Activated T-helper 17 cell treated with anti-CD3 and anti-CD28 coated beads, Interleukin-2, amount 50 U/mL, for 72 hours (primary cell): ENCODE measurements around the gene CTTN. TPM values are rescaled to one million over a fixed set of nuclear protein-coding genes. Genes with fewer than 3 reads are reported as not detected.

ENCODE experiments used
- ATAC-seq: fragments of 150-1000 bp; cut with Tn5 transposase; replicated peaks from 2 replicates; pipeline ENCODE4 v1.10.0; 2021; ENCODE audit warnings: mild to moderate bottlenecking, moderate library complexity
- H3K27ac Mint-ChIP-seq: one replicate; pipeline ENCODE4 v1.8.0; 2022; ENCODE audit warnings: mixed read lengths
- H3K27me3 Mint-ChIP-seq: one replicate; pipeline ENCODE4 v1.8.0; 2022; ENCODE audit warnings: mixed read lengths
- H3K36me3 Mint-ChIP-seq: one replicate; pipeline ENCODE4 v1.8.0; 2022; ENCODE audit warnings: low read depth, mild to moderate bottlenecking, mixed read lengths
- H3K4me1 Mint-ChIP-seq: one replicate; pipeline ENCODE4 v1.8.0; 2022; ENCODE audit warnings: mixed read lengths
- H3K4me3 Mint-ChIP-seq: one replicate; pipeline ENCODE4 v1.8.0; 2022; ENCODE audit warnings: mild to moderate bottlenecking, mixed read lengths
- H3K9me3 Mint-ChIP-seq: one replicate; pipeline ENCODE4 v1.8.0; 2022; ENCODE audit warnings: mixed read lengths
- total RNA-seq, 2 donors: library from RNA; stranded (reverse); gene quantifications; one replicate each; pipeline ENCODE4 v1.2.3, GENCODE V29; 2022

Gene CTTN
- total RNA-seq, 2 donors from 2014 or later: 8.7 to 36.1 TPM

DNA sequence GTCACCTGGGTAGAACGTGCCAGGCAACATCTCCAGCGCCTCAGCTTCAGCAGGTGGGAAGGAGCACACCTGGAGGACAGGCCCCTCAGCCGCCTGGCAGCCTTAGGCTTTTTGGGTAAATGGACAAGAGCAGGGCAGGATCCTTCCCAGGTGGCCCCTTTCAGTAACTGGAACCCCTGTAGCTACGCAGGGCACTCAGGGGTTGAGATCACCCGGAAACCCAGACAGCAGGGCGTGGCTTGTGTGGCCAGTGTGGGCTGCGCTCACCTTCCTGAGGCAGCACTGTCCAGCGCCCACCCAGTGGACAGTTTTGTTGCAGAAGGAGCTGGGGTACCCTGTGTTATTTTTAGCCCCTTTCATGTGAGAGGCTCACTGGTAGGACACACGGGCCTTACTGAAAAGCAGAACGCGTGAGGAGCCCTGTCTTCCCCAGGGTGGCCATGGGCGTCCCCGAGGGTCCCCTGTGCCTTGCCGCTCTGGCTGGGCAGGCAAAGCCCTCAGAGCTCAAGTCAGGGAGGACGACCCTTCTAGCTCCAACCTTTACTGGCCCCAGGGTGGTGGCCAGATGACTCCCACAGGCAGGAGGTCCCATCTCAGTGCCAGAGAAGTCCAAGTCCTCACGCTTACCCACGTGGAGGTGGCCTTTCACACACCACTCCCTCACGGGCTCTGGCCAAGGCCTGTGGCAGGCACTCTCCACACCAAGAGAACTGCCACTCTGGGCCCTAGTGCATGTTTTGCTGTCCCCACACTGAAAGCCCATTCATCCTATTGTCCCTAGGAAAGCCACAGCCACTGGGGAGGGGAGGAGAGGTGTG, 75.8 kb downstream of the CTTN start:
- H3K27ac Mint-ChIP-seq: no peak overlapping the region
- H3K27me3 Mint-ChIP-seq: peaks cover 5% of the 10 kb centered on the region
- H3K4me3 Mint-ChIP-seq: no peak overlapping the region
- ATAC-seq: no peak
- no peaks in the 10 kb centered on the region for H3K9me3 Mint-ChIP-seq
- peaks cover 3% of the 10 kb centered on the region for H3K4me1 Mint-ChIP-seq
- no peaks in the 10 kb centered on the region for H3K36me3 Mint-ChIP-seq

DNA sequence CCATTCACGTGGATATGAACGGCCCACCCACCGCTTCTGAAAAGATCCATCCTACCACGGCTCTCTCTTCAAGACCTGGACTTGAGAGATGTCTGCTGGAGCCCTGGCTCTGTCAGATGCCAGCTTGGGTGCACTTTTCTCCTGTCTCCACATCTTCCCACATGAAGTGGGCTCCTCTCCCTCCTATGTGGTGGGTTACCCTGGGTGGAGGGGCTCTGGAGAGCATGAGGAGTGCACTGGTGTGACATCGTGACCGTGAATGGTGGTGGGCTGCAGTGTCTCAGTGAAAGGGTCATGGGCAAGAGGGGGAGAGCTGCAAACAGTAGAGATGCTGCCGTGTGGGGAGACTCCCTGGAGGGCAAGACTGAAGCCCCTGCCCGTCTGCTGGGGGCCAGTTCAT, 76.4 kb downstream of the CTTN start:
- Mint-ChIP-seq H3K4me1 (peaks cover 3% of the 10 kb centered on the region), H3K9me3 (no peaks in the 10 kb centered on the region), H3K27ac (no peak overlapping the region), H3K27me3 (peaks cover 5% of the 10 kb centered on the region), H3K4me3 (no peak overlapping the region), H3K36me3 (no peaks in the 10 kb centered on the region)
- no peak for ATAC-seq

DNA sequence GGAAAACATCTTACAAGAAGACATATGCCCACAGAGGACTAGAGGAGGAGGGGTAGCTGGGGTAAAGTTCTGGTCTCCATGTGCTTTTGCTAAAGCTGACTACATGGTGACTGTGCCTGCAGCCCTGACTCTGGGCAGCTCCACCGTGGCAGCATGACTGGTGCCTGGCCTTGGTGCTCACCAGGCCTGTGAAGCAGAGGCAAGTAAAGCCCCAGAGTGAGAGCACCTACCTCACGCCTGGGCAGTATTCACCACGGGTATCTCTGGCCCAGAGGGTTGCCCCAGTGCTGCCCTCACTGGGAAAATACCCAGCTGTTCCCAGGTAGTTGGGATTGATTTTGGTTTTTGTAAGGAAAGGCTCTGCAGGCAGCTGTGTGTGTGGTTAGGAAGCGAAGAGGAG, 78.3 kb downstream of the CTTN start:
- Mint-ChIP-seq H3K9me3 (no peaks in the 10 kb centered on the region), H3K4me1 (no peaks in the 10 kb centered on the region), H3K36me3 (no peaks in the 10 kb centered on the region), H3K27me3 (no peaks in the 10 kb centered on the region), H3K27ac (no peak overlapping the region), H3K4me3 (no peak overlapping the region)
- ATAC-seq: no peak

DNA sequence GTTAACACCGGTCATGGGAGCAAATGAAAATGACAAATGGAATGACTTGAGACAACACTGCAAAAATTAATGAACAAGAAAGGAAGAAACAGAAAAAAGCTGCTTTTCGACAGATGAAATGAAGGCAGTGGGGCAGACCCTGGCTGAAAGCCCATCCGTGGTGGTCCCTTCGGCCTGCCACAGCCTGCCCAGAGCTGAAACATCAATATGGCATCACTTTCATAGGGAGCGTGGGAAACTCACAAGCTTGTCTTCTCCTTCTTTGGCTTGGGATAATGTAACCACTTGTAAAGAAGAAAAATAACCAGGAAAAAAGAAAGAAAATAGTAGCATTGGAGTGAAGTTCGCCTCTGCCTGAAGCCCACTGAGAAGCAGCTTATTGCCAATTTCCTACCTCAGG, 78.8 kb downstream of the CTTN start:
- H3K4me3 Mint-ChIP-seq: no peak overlapping the region
- no peaks in the 10 kb centered on the region for H3K4me1 Mint-ChIP-seq
- no peaks in the 10 kb centered on the region for H3K9me3 Mint-ChIP-seq
- no peak overlapping the region for H3K27ac Mint-ChIP-seq
- no peaks in the 10 kb centered on the region for H3K27me3 Mint-ChIP-seq
- ATAC-seq: no peak
- no peaks in the 10 kb centered on the region for H3K36me3 Mint-ChIP-seq

DNA sequence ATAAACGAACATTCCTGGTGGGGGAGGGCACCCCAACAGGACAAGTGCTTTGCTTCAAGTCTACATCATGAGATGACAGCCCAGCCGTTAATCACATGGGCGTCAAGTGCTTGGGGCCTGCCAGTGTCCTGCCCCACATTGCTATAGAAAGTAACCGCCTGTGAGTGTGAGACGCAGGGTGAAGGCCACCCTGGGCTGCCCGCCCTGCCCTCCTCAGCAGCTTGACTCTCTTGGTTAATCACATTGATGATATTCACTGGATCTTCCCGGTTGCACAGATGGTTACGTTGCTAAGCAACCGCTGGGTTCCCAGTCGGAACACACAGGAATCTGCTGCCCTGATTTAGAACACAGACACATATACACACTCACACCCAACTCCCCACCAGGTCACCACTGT, 79.3 kb downstream of the CTTN start:
- ATAC-seq: no peak
- no peaks in the 10 kb centered on the region for H3K4me1 Mint-ChIP-seq
- H3K9me3 Mint-ChIP-seq: no peaks in the 10 kb centered on the region
- H3K4me3 Mint-ChIP-seq: no peak overlapping the region
- no peaks in the 10 kb centered on the region for H3K27me3 Mint-ChIP-seq
- no peak overlapping the region for H3K27ac Mint-ChIP-seq
- H3K36me3 Mint-ChIP-seq: no peaks in the 10 kb centered on the region

DNA sequence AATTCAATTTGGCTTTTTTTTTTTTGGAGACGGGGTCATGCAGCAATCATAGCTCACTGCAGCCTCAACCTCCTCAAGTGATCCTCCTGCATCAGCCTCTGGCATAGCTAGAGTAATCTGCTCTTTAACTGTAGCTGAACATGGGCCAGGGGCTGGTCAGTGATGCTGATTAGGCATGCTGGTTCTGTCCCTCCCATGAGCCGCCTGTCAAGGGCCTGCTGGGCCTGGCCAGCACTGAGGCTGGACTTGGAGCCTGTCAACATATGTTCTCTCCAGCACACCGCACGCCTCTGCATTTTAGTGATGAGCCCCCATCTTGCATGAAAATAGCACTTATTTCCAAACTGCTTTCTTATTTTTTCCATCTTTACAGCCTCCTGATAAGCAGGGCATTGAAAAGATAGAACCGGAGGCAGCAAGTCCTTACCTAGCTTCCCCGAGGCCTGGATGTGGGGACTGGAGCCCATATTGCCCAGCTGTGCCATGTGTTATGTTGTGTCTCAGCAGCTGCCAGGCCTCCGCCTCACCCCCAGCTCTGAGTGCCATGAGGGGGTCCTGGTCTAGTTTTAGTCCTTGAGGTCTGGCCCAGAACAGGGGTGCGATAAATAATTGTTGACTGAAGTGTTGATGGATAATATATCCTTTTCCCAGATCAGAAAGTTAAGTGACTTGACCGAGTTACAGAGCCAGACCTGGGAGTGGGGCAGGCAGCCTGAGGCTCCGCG, 80.0 kb downstream of the CTTN start:
- no peaks in the 10 kb centered on the region for H3K27me3 Mint-ChIP-seq
- H3K9me3 Mint-ChIP-seq: no peaks in the 10 kb centered on the region
- H3K36me3 Mint-ChIP-seq: no peaks in the 10 kb centered on the region
- no peak overlapping the region for H3K4me3 Mint-ChIP-seq
- ATAC-seq: no peak
- no peak overlapping the region for H3K27ac Mint-ChIP-seq
- H3K4me1 Mint-ChIP-seq: no peaks in the 10 kb centered on the region

DNA sequence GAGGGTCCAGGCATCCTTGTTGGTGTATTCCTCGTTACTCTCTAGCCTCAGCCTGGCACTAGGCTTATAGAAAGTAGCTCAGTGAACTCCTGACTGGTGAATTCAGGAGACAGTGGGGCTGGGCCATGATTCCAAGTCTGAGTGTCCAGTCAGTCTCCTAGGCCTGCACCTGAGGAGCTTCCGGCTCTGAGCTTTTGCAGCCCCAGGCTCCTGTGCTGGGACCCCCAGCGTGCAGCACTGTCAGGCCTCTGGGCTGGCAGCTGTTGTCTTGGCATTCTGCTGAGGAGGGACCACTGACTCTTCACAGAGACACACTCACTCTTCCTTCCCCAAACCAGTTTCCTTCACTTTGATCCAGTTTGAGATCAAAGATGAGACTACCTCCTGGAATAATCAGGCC, 82.4 kb downstream of the CTTN start:
- Mint-ChIP-seq H3K4me1 (no peaks in the 10 kb centered on the region), H3K27ac (no peak overlapping the region), H3K9me3 (no peaks in the 10 kb centered on the region), H3K4me3 (no peak overlapping the region), H3K27me3 (no peaks in the 10 kb centered on the region), H3K36me3 (no peaks in the 10 kb centered on the region)
- no peak for ATAC-seq

DNA sequence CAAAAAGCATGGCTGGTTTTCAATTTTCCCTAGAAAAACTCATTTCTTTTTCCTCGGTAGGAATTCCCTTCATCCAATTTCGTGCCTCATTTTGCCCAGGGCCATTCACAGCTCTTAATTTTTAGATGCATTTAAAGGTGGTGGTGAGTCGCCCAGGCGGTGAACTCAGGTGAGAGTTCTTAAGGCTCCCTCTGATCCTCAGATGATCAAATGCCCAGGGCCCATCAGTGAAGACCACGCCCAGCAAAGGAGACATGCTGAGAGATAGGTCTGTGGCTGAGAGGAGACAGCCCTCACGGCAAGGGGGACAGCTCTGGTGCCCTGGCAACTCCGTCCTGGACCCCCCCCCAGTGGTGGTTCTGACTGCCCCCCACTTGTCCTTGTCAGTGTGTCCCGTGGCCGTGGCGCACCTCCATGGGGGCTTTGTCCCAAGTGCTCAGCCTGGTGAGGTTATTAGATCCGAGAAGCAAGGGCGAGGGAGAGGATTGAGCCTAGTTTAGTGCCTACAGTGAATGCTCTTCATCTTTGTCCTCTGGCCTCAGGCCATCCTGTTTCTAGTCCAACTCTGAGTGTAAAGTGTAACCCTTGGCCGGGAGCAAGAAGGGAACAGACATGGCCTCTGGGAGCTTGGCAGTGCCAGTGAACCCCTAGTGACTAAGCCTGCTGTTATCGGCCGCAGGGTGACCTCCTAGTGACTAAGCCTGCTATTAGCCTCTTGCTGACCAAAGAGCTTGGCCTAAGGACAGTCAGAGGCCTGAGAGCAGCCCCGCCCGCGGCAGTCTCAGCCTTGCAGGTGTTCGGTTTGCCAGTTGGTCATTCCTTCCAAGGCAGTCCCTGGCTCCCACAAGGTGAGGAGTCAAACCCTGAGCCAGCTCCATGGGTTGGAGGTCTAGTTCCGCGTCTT, 83.5 kb downstream of the CTTN start:
- Mint-ChIP-seq H3K4me1 (no peaks in the 10 kb centered on the region), H3K36me3 (no peaks in the 10 kb centered on the region), H3K27me3 (no peaks in the 10 kb centered on the region), H3K27ac (no peak overlapping the region), H3K4me3 (no peak overlapping the region), H3K9me3 (no peaks in the 10 kb centered on the region)
- no peak for ATAC-seq

DNA sequence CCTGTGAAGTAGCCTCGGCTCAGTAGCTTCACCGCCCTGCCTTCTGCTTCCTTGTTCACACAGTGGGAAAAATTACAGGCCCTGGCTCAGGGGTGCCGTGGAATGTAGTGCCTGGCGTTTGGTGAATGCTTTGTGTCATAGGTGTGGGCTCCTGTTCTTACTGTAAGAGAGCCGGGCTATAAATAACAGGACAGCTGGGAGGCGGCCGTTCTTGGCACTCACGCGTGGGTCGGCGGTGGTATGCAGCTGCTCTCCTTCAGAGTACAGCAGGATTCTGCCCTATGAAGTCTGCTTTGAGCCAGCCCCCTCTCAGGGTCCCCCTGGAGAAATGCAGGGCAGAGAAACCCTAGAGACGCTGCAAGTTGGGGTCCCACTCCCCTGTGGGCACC, 84.2 kb downstream of the CTTN start:
- no peak overlapping the region for H3K4me3 Mint-ChIP-seq
- no peak for ATAC-seq
- no peaks in the 10 kb centered on the region for H3K4me1 Mint-ChIP-seq
- no peak overlapping the region for H3K27ac Mint-ChIP-seq
- H3K36me3 Mint-ChIP-seq: no peaks in the 10 kb centered on the region
- H3K27me3 Mint-ChIP-seq: peaks cover under 1% of the 10 kb centered on the region
- H3K9me3 Mint-ChIP-seq: no peaks in the 10 kb centered on the region

DNA sequence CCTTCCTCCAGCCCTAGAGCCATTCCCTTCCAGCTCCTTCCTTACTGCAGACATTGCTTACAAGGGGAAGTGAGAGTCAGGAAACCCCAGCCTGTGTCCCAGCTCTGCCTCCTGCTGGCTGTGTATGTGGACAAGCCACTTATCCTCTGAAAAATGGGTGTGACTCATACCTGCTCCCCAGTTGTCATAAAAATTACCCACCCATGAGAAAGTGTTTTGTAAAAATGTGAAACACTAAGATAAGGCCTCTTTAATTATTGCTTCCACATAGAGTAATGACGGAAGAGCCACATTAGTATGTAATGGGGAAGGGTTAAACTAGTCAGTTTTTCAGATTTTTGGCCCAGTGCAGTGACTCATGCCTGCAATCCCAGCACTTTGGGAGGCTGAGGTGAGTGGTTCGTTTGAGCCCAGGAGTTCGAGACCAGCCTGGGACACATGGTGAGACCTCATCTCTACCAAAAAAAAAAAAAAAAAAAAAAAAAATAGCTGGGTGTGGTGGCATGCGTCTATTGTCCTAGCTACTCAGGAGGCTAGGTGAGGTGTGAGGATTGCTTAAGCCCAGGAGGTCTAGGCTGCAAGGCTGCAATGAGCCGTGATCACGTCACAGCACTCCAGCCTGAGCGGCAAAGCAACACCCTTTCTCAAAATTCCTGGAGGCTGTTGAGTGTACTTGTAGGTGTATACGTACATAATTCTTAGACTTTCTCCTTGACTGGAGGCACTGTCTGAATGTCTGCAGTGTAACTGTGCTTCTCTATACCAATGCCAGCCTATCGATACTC, 84.9 kb downstream of the CTTN start:
- Mint-ChIP-seq H3K36me3 (no peaks in the 10 kb centered on the region), H3K9me3 (no peaks in the 10 kb centered on the region), H3K27me3 (peaks cover 3% of the 10 kb centered on the region), H3K4me1 (no peaks in the 10 kb centered on the region), H3K4me3 (no peak overlapping the region), H3K27ac (no peak overlapping the region)
- no peak for ATAC-seq

DNA sequence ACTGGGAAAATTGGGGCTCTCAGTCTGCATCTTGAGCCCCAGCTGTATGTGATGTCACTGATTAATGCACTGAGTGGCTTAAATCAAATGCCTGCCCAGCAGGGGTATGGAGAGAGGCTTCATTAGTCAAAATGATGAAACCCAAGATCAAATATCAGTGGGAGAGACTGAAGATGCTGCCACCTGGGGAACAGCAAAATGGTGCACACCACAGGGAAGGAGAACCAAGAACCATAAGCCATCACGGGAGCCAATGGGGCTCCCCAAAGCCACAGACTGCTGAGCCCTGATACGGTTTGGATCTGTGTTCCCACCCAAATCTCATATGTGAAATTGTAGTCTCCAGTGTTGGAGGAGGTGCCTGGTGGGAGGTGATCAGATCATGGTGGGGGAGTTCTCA, 85.6 kb downstream of the CTTN start:
- Mint-ChIP-seq H3K36me3 (no peaks in the 10 kb centered on the region), H3K27me3 (peaks cover 3% of the 10 kb centered on the region), H3K9me3 (no peaks in the 10 kb centered on the region), H3K27ac (no peak overlapping the region), H3K4me3 (no peak overlapping the region), H3K4me1 (no peaks in the 10 kb centered on the region)
- no peak for ATAC-seq

DNA sequence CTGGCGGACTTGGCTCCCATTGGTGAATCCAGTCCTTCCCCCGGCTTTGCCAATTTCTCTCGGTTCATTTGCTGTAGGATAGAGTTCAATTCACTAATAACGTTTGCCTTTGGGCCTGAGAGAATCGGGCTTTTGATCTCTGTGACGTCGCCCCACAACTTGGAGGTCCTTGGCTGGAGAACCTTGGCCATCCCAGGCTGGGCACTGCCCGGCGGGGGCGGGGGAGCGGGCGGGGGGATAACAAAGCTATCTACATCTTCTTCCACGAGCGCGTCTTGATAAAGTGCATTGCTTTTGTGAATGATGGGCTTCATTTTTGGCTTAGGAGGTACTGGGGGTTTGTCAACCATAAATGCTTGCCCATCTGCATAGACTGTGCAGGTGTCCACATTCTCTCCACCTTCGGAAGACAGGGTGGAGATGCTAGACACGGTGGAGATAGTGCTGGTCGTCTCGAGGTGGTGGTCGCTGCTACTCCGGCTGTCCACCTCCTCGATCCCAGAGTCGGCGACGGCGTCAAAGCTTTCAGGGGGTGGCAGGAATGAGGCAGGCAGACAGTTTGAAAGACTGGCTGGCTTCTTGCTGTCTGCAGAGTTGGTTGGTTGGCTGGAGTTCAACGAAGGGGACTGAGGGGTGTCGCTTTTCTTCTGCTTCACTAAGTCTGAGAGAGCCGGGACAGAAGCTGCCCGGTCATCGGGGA, 87.1 kb downstream of the CTTN start:
- Mint-ChIP-seq H3K36me3 (no peaks in the 10 kb centered on the region), H3K27ac (no peak overlapping the region), H3K9me3 (no peaks in the 10 kb centered on the region), H3K4me1 (no peaks in the 10 kb centered on the region), H3K27me3 (peaks cover 3% of the 10 kb centered on the region), H3K4me3 (no peak overlapping the region)
- ATAC-seq: no peak

DNA sequence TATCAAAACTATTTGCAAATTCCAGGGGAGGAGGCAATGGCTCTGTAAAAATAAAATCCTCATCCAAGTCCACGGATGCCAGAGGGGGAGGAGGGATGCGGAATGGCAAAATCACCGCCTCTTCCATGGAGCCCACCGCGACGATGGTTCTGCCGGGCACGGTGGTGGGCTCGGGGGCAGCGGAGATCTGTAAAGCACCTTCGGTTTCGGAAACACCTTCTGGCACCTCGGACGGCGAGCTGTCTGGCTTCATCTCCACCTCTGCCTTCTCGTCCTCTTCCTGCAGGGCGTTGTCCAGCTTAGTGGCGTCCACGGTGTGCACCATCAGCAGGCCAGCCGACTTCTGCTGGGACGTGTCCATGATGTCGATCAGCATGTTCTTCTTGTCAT, 87.7 kb downstream of the CTTN start:
- H3K9me3 Mint-ChIP-seq: peaks cover under 1% of the 10 kb centered on the region
- H3K27me3 Mint-ChIP-seq: peaks cover 3% of the 10 kb centered on the region
- H3K4me1 Mint-ChIP-seq: no peaks in the 10 kb centered on the region
- H3K36me3 Mint-ChIP-seq: no peaks in the 10 kb centered on the region
- no peak for ATAC-seq
- no peak overlapping the region for H3K27ac Mint-ChIP-seq
- H3K4me3 Mint-ChIP-seq: no peak overlapping the region
